ENCODE data around the gene KCNAB1.
"Not testable (repeated sequence)": the region's sequence is repeated elsewhere in the genome, so short reads cannot be mapped to it uniquely, and the experiment has no call there.

The KCNAB1 gene

GRCh38 chr3:156551746-156552145 lies 431.4 kb downstream of the KCNAB1 start:
- no peak for DNase-seq

GRCh38 chr3:156552973-156553372 lies 432.6 kb downstream of the KCNAB1 start:
- no peak for DNase-seq

GRCh38 chr3:156553705-156554356 lies 433.5 kb downstream of the KCNAB1 start:
- no peak for DNase-seq

- DNase-seq = no peak
These were observed 434.1 kb downstream of the KCNAB1 start for GRCh38 chr3:156554515-156554841.

GRCh38 chr3:156554842-156555687 lies 434.7 kb downstream of the KCNAB1 start, which contains the start of gene SSR3:
TSS of gene SSR3 (minus strand) at chr3:156555117. CDS start at chr3:156555089, 28 bp downstream.
- peak; percentile 98 for DNase-seq

- DNase-seq = no peak
These were observed 438.0 kb downstream of the KCNAB1 start for GRCh38 chr3:156558389-156558788.

GRCh38 chr3:156559321-156559720 lies 438.9 kb downstream of the KCNAB1 start:
- DNase-seq = no peak

- no peak for DNase-seq
These were observed 441.2 kb downstream of the KCNAB1 start for GRCh38 chr3:156561533-156561932.

- not testable (repeated sequence) for DNase-seq
These were observed 442.1 kb downstream of the KCNAB1 start for GRCh38 chr3:156562486-156562885.

GRCh38 chr3:156563900-156564682 lies 443.7 kb downstream of the KCNAB1 start:
- no peak for DNase-seq

- not testable (repeated sequence) for DNase-seq
These were observed 448.6 kb downstream of the KCNAB1 start for GRCh38 chr3:156569016-156569415.

GRCh38 chr3:156569881-156570280 lies 449.5 kb downstream of the KCNAB1 start:
- DNase-seq = not testable (repeated sequence)

- no peak for DNase-seq
These were observed 455.3 kb downstream of the KCNAB1 start for GRCh38 chr3:156575641-156576040.

- no peak for DNase-seq
These were observed 455.7 kb downstream of the KCNAB1 start for GRCh38 chr3:156576051-156576450.

- DNase-seq = no peak
These were observed 456.4 kb downstream of the KCNAB1 start for GRCh38 chr3:156576651-156577348.

- DNase-seq = no peak
These were observed 457.4 kb downstream of the KCNAB1 start for GRCh38 chr3:156577736-156578135.

GRCh38 chr3:156579427-156579851 lies 459.1 kb downstream of the KCNAB1 start:
- DNase-seq = no peak

GRCh38 chr3:156581033-156581432 lies 460.7 kb downstream of the KCNAB1 start:
- no peak for DNase-seq

GRCh38 chr3:156581954-156582353 lies 461.6 kb downstream of the KCNAB1 start:
- no peak for DNase-seq

GRCh38 chr3:156582532-156583183 lies 462.3 kb downstream of the KCNAB1 start:
- DNase-seq = no peak

GRCh38 chr3:156583469-156583868 lies 463.1 kb downstream of the KCNAB1 start:
- DNase-seq = no peak

Measured in activated CD4-positive, alpha-beta T cell treated with anti-CD3 and anti-CD28 coated beads, Interleukin-2, amount 50 U/mL, for 1 hour (primary cell).